Left lung (tissue), 10 donors: Measurements from ENCODE around the gene ANXA4. TPM values are rescaled to one million over a fixed set of nuclear protein-coding genes. Genes with fewer than 3 reads are reported as not detected.

ENCODE experiments used
- ATAC-seq: fragments of 200-7000 bp; cut with Tn5 transposase; one replicate; pipeline ENCODE4 v1.9.1; 2020; ENCODE audit warnings: moderate library complexity
- DNase-seq, 4 donors: peaks; one replicate each; pipeline ENCODE4 v3.0.0-alpha.2; 2013 to 2020
- H3K27ac ChIP-seq, 2 donors: fragments of 200-600 bp; sonication (generic) in 1 of 2; one replicate each; pipeline versions ENCODE4 v1.5.0 to v1.8.0; 2020 to 2021
- H3K27me3 ChIP-seq, 2 donors: fragments of 200-600 bp; sonication (generic) in 1 of 2; one replicate each; pipeline versions ENCODE4 v1.5.0 to v1.8.0; 2020 to 2021
- H3K36me3 ChIP-seq, 2 donors: fragments of 200-600 bp; sonication (generic) in 1 of 2; one replicate each; pipeline versions ENCODE4 v1.5.0 to v1.8.0; 2020 to 2021
- H3K4me1 ChIP-seq, 2 donors: fragments of 200-600 bp; one replicate each; pipeline ENCODE4 v1.8.0; 2021
- H3K4me3 ChIP-seq, 2 donors: fragments of 200-600 bp; sonication (generic) in 1 of 2; one replicate each; pipeline versions ENCODE4 v1.5.0 to v1.8.0; 2020 to 2021; ENCODE audit warnings: mild to moderate bottlenecking in 1 of 2
- H3K9me3 ChIP-seq, 2 donors: fragments of 200-600 bp; sonication (generic) in 1 of 2; one replicate each; pipeline versions ENCODE4 v1.5.0 to v1.8.0; 2020 to 2021
- CTCF ChIP-seq, 2 donors: fragments of 200-600 bp; sonication (generic) in 1 of 2; IDR thresholded peaks; one replicate each; pipeline versions ENCODE4 v1.5.0 to v1.8.0; 2021; ENCODE audit warnings: antibody characterized with exemption in 2 of 2
- intact Hi-C, 2 donors: fragments of 100-400 bp; cut with DNase I; formaldehyde crosslinking; loops; one replicate each; pipeline versions ENCODE4 v1.11.2 to v1.14.2; 2022
- polyA plus RNA-seq, 6 donors: library from polyadenylated mRNA; unstranded; fragments of 120-200 nt; gene quantifications; one replicate each; pipeline ENCODE4 v1.2.1, GENCODE V29; 2013; ENCODE audit not compliant: insufficient read length in 6 of 6
- total RNA-seq, 2 donors: library from RNA; stranded (reverse); fragmentation: NEBNext Ultra II Directional; extraction: Animal tissue kit (Norgen Biotek cat#: 25700); gene quantifications; one replicate each; pipeline ENCODE4 v1.2.1, GENCODE V29; 2021
- donor health status: DM: no; HTN: yes; CAD: no.
- donor health status: DM: no; HTN: no; CAD: no.

The ANXA4 gene
- total and polyA plus RNA-seq, 8 donors, result 74.9 to 217 (median 85.7) TPM

- ATAC-seq, result no peak
- peaks cover 15 to 83% of the 10 kb centered on the region in 2 donors for H3K4me1 ChIP-seq
- no peak overlapping the region for H3K4me3 ChIP-seq
- H3K36me3 ChIP-seq, result no peaks in the 10 kb centered on the region
- peak overlapping the region in 1 of 2 donors; percentile 82 for H3K27ac ChIP-seq
- TF ChIP-seq CTCF (IDR thresholded peaks at IDR 0.05), result no peak
- H3K9me3 ChIP-seq, result no peaks in the 10 kb centered on the region
- intact Hi-C loops, result no loop called here
- no peak for DNase-seq
- H3K27me3 ChIP-seq, result no peaks in the 10 kb centered on the region
These were observed 26.9 kb downstream of the ANXA4 start for GRCh38 chr2:69768789-69769188.

GRCh38 chr2:69769272-69769671 is 27.3 kb downstream of the ANXA4 start:
- no peaks in the 10 kb centered on the region for H3K27me3 ChIP-seq
- no peaks in the 10 kb centered on the region for H3K36me3 ChIP-seq
- DNase-seq, result no peak
- intact Hi-C loops, result no loop called here
- TF ChIP-seq CTCF (IDR thresholded peaks at IDR 0.05), result no peak
- H3K4me1 ChIP-seq, result peaks cover 15 to 82% of the 10 kb centered on the region in 2 donors
- H3K27ac ChIP-seq, result peak overlapping the region; percentile 69 to 82
- no peak overlapping the region for H3K4me3 ChIP-seq
- no peak for ATAC-seq
- no peaks in the 10 kb centered on the region for H3K9me3 ChIP-seq

GRCh38 chr2:69770193-69770702 is 28.3 kb downstream of the ANXA4 start:
- H3K9me3 ChIP-seq, result no peaks in the 10 kb centered on the region
- DNase-seq (no peak), ATAC-seq (peak; percentile 79)
- no peaks in the 10 kb centered on the region for H3K36me3 ChIP-seq
- no peaks in the 10 kb centered on the region for H3K27me3 ChIP-seq
- H3K4me1 ChIP-seq, result peaks cover 19 to 82% of the 10 kb centered on the region in 2 donors
- no peak overlapping the region for H3K4me3 ChIP-seq
- TF ChIP-seq CTCF (IDR thresholded peaks at IDR 0.05), result no peak
- peak overlapping the region; percentile 69 to 82 for H3K27ac ChIP-seq
- intact Hi-C loops, result no loop called here

GRCh38 chr2:69770747-69771146 is 28.8 kb downstream of the ANXA4 start:
- Histone ChIP-seq H3K9me3 (no peaks in the 10 kb centered on the region), H3K27me3 (no peaks in the 10 kb centered on the region), H3K4me1 (peaks cover 23 to 82% of the 10 kb centered on the region in 2 donors), H3K36me3 (no peaks in the 10 kb centered on the region), H3K4me3 (no peak overlapping the region), H3K27ac (peak overlapping the region; percentile 69 to 82)
- ATAC-seq, result no peak
- intact Hi-C loops, result no loop called here
- no peak for DNase-seq
- TF ChIP-seq CTCF (IDR thresholded peaks at IDR 0.05), result no peak

- H3K9me3 ChIP-seq, result peaks cover 0 to 2% of the 10 kb centered on the region in 2 donors
- TF ChIP-seq CTCF (IDR thresholded peaks at IDR 0.05), result no peak
- peaks cover 0 to under 1% of the 10 kb centered on the region in 2 donors for H3K36me3 ChIP-seq
- DNase-seq (no peak), ATAC-seq (no peak)
- intact Hi-C loops, result no loop called here
- H3K27me3 ChIP-seq, result no peaks in the 10 kb centered on the region
- H3K4me1 ChIP-seq, result peaks cover 23 to 79% of the 10 kb centered on the region in 2 donors
- H3K27ac ChIP-seq, result peak overlapping the region in 1 of 2 donors; percentile 82
- no peak overlapping the region for H3K4me3 ChIP-seq
These were observed 29.5 kb downstream of the ANXA4 start for GRCh38 chr2:69771461-69771860.
